Measurements from ENCODE around the gene CAB39L. TPM values are rescaled to one million over a fixed set of nuclear protein-coding genes. Genes with fewer than 3 reads are reported as not detected.

The CAB39L gene
- total and polyA plus RNA-seq, 2 of the 13 experiments (the other 11 are each of a cell fraction or from before 2014, with no cell fraction given), result 3.1 to 6.1 TPM

GRCh38 chr13:49371943-49372613 is 71.8 kb downstream of the CAB39L start (continued):
- TF ChIP-seq, protein P1, sequence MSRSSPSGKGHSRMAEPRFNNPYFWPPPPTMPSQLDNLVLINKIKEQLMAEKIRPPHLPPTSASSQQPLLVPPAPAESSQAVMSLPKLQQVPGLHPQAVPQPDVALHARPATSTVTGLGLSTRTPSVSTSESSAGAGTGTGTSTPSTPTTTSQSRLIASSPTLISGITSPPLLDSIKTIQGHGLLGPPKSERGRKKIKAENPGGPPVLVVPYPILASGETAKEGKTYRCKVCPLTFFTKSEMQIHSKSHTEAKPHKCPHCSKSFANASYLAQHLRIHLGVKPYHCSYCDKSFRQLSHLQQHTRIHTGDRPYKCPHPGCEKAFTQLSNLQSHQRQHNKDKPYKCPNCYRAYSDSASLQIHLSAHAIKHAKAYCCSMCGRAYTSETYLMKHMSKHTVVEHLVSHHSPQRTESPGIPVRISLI (CRISPR knock-in tag; IDR thresholded peaks at IDR 0.05; ENCODE audit: borderline replicate concordance), result no peak
- no peak for TF ChIP-seq ZNF350 (CRISPR knock-in tag; IDR thresholded peaks at IDR 0.05; ENCODE audit: borderline replicate concordance, low read depth)
- TF ChIP-seq NFIC (IDR thresholded peaks at IDR 0.05; ENCODE audit: low read length), result peak; percentile 89
- no peak for TF ChIP-seq HDAC1 (CRISPR knock-in tag; IDR thresholded peaks at IDR 0.05)
- TF ChIP-seq ZNF329 (CRISPR knock-in tag; IDR thresholded peaks at IDR 0.05; ENCODE audit: low read depth), result no peak
- no peak for TF ChIP-seq PRDM15 (CRISPR knock-in tag; IDR thresholded peaks at IDR 0.05)
- peak in 1 of 2 experiments; percentile 83; a peak in 2 of 4 replicates for TF ChIP-seq EP300 (IDR thresholded peaks at IDR 0.05; ENCODE audit: low read depth in 2 of 2, low read length in 2 of 2)
- peak; percentile 55; the same call in 1 of the 2 replicates for TF ChIP-seq EP300 (CRISPR knock-in tag; IDR thresholded peaks at IDR 0.05; ENCODE audit: borderline replicate concordance)
- peak; percentile 63; the same call in 1 of the 2 replicates for TF ChIP-seq BHLHE40 (IDR thresholded peaks at IDR 0.05; ENCODE audit: low read length)
- TF ChIP-seq MED13 (CRISPR knock-in tag; IDR thresholded peaks at IDR 0.05), result no peak
- no peak for TF ChIP-seq FOXA1 (IDR thresholded peaks at IDR 0.05)
- TF ChIP-seq FOXA1 (CRISPR knock-in tag; IDR thresholded peaks at IDR 0.05), result peak; percentile 59; the same call in 1 of the 2 replicates
- TF ChIP-seq ADNP (CRISPR knock-in tag; IDR thresholded peaks at IDR 0.05), result no peak
- peak; percentile 38; the same call in 1 of the 2 replicates for TF ChIP-seq THRA (CRISPR knock-in tag; IDR thresholded peaks at IDR 0.05; ENCODE audit: borderline replicate concordance)
- peak; percentile 96 for TF ChIP-seq CBFB (CRISPR knock-in tag; IDR thresholded peaks at IDR 0.05)
- peak; percentile 52; the same call in 1 of the 2 replicates for TF ChIP-seq SAP130 (CRISPR knock-in tag; IDR thresholded peaks at IDR 0.05; ENCODE audit: low read depth)
- no peak for TF ChIP-seq THAP7 (CRISPR knock-in tag; IDR thresholded peaks at IDR 0.05)
- TF ChIP-seq FOXP1 (IDR thresholded peaks at IDR 0.05), result no peak
- TF ChIP-seq FOXP1 (CRISPR knock-in tag; IDR thresholded peaks at IDR 0.05), result peak; percentile 24; the same call in 1 of the 2 replicates
- TF ChIP-seq UBTF (CRISPR knock-in tag; IDR thresholded peaks at IDR 0.05), result no peak
- no peak for TF ChIP-seq NFE2L1 (CRISPR knock-in tag; IDR thresholded peaks at IDR 0.05; ENCODE audit: borderline replicate concordance)
- TF ChIP-seq HNRNPL (IDR thresholded peaks at IDR 0.05; ENCODE audit: low read depth, low read length), result no peak

Measured in HepG2 (cell line).